CD4-positive, alpha-beta T cell treated with Interleukin-15 for 1 hour (primary cell): Measurements from ENCODE around the gene C11orf68.

Experiments
- DNase-seq: peaks from one replicate; pipeline ENCODE4 v3.0.0-alpha.2; 2020

The C11orf68 gene

DNA sequence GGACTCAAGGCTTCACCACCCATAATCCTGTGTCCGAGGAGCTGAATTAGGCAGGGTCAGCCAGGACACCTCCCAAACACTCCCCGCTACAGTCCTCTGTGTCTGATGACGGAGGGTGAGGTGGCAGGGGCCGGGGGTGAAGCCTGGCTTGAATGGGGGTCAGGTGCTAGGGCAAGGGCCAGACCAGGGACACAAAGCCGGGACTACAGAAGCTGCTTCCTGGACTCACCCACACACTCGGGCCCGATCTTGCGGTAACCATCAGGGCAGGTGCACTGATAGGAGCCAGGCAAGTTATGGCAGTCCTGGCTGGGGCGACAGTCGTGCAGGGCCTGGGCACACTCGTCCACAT lies 48.6 kb downstream of the C11orf68 start:
- no peak for DNase-seq

DNA sequence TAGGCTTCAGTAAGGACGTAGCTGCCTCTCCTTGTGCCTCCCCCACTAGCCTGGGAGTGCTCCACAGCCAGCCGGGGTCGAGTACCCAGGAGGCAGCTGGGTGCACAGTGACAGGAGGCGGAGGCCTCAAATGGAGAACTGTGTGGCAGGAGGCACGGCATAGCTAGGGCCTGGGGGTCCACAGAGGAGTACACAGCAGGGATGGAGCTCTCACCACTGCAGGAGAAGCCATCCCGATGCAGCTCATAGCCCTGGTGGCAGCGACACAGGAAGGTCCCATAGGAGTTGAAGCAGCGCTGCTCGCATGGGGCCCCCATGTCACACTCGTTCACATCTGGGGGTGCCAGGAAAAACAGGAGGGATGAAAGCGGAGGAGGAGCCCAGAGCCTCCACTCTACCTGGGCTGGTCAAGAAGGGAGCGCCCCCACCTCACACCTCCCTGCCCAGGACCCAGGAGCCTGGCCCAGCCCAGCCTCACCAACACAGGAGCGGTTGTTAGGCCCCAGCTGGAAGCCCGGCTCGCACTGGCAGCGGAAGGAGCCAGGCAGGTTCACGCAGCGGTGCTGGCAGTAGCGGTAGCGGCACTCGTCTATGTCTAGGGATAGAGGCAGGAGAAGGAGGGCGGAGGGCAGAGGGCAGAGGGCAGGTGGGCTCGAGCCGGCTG lies 49.1 kb downstream of the C11orf68 start:
- no peak for DNase-seq

DNA sequence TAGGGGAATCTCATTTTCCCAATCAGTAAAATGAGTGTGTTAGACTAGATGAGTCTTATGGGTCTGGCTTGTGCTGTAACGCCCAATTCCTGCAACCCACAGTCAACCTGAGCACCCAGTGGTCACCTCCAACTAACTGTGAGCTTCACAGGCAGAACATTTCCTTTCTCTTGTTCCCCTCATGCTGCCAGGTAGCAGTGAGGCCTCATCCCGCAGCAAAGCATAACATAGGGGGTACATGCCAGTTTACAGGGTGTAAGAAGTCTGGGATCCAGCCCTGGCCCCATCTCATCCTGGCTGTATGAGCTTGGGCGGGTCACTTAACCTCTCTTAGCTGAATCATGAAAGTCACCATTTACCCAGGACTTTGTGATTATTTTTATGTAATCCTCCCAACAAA lies 50.0 kb downstream of the C11orf68 start:
- no peak for DNase-seq

DNA sequence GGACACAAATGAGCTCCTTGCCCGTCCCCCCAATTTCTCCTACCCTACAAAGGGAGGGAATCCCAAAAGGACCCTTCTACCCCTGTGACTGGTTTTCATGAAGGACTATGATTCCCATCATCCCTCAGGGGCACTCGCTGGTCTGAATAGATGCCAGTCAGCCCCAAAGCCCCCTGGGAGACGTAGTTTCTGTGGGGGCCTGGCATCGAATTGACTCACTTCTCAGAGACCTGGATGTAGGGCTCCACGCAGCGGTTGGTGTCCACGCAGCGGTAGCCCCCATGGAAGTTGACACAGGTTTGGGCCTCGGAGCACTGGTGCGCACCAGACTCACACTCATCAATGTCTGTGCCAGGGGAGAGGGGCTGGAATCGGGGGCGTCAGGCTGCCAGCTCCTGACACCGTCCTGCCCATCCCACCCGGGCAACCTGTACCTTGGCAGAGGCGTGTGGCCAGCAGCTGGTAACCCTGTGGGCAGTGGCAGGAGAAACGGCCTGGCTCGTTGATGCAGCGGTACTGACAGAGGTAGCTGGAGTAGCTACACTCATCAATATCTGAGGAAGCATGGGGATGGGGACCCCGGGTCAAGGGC lies 50.7 kb downstream of the C11orf68 start:
- DNase-seq: no peak

DNA sequence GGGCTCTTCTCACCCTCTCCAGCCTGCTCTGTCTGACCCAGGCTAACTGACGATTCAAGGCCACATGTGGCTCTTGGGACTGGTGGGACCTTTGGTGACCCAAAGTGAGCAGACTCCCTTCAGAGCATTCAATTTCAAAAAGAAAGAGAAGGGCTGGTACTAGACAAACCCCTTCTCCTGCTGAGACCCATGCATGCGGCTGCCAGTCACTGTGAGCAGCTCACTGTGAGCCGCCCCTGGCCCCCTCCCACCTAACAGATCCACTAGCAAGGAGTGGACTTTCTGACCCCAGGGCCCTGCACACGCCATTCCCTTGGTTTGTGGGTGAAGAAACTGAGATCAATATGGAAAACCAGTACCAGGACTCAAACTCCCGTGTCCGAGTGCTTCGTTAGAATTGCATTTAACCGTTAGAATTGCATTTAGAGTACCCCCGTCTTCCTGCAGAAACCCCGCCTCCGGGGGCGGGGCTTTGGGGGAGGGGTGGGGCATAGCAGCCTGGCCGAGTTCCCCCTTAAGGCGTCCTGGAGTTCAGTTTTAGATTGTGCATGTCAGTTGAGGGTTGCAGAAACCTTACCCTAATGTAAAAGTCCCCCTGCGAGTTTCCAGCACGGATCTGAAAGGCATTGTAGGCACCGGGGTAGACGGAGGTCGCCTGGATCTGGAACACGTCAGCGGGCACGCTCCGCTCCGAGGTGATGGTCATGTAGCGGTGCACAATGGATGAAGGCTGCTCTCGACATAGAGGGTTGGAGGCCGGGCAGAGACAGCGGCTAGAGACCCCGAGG lies 51.4 kb downstream of the C11orf68 start:
- no peak for DNase-seq
